Neural progenitor cell (in vitro differentiated cells): ENCODE measurements around the gene SPATC1L.

Source experiments
- CTCF ChIP-seq: fragments of 200-600 bp; sonication (generic); IDR thresholded peaks from 2 replicates; pipeline ENCODE4 v1.5.1; 2017; ENCODE audit warnings: antibody characterized with exemption, mild to moderate bottlenecking
- EZH2phosphoT487 ChIP-seq: fragments of 200-600 bp; sonication (generic); IDR thresholded peaks from 2 replicates; pipeline ENCODE4 v1.6.1; 2017; ENCODE audit warnings: antibody characterized with exemption

GRCh38 chr21:46159390-46159789 is 24.9 kb downstream of the SPATC1L start:
- TF ChIP-seq CTCF, result no peak
- TF ChIP-seq EZH2phosphoT487, result no peak
